ENCODE measurements around the gene BAIAP2. TPM values are rescaled to one million over a fixed set of nuclear protein-coding genes. Genes with fewer than 3 reads are reported as not detected.

BAIAP2 gene
- total and polyA plus RNA-seq, 10 of the 15 experiments (the other 5 are each of a cell fraction or from before 2014, with no cell fraction given) = 0.15 to 1.2 (median 0.46) TPM; not detected in 2

DNA sequence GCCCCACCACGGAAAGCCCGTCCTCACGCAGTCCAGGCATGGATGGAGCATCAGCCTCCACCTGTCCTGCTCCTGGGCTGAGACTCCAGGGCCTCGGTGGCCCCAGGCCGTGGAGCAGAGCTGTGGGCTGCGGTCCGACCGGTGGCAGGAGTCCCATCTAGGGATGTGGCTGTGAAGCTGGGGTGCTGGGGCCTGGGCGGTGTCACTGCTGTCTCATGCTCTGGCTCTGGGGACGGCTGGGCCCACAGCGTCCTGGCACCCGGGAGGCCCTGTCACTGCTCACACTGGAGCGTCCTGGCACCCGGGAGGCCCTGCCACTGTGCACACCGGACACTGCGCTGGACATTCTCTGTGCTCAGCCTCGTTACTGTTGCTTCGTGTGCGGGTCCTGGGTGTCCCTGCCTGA, 8.4 kb downstream of the BAIAP2 start (continued):
- TF ChIP-seq REST (IDR thresholded peaks at IDR 0.05; ENCODE audit: low read depth, low read length) = no peak
- TF ChIP-seq IKZF2 (IDR thresholded peaks at IDR 0.05) = no peak

DNA sequence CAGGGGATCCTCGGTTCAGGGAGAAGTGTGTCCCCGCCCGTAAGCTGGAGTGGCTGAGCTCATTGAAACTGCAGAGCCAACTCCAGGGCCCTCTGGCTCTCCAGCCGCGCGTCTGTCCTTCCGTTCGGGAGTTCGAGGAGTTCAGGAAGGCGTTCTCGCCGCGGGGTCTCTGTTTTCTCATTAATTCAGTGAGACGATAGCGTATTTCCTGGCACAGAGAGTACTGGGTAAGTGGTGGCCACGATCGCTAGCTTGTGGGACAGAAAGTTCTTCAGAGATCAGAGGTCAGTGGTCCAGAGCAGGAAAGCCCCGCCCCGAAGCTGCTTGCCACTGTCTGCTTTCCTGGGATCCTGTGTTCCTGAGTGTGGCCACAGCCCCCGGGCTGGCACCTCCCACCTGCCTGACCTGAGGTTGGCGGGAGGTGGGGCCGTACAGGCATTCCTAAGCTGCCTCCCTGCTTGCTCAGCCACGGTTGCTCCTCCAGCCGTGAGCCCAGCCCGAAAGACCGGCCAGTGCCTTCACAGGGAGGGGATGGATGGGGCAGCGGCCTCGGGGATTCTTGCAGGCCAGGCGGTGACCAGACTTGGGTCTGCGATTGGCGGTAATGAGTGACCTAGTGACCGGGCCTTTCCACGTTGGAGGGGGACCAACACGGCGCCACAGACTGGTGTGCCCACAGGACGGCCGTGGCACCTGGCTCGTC, 8.9 kb downstream of the BAIAP2 start:
- ChIA-PET CTCF (no interaction called here), POLR2A (no interaction called here)
- intact Hi-C loops (cut with micrococcal nuclease; ENCODE audit: unreplicated experiment) = no loop called here

More for the DNA sequence above, 8.9 kb downstream of the BAIAP2 start:
- Histone ChIP-seq H3K9ac (ENCODE audit: control insufficient read depth, insufficient read depth, low read length) (no peak overlapping the region), H3K27me3 (replicated peaks in 1 of 2; ENCODE audit: control insufficient read depth in 2 of 2, insufficient read depth in 2 of 2, low read length in 1 of 2) (no peaks in the 10 kb centered on the region), H3K27ac (ENCODE audit: control insufficient read depth, insufficient read depth) (no peak overlapping the region), H3K4me3 (no peak overlapping the region), H4K20me1 (ENCODE audit: control insufficient read depth, insufficient read depth) (no peaks in the 10 kb centered on the region), H3K4me2 (ENCODE audit: control insufficient read depth, insufficient read depth) (no peak overlapping the region), H3K9me3 (replicated peaks; ENCODE audit: control insufficient read depth, insufficient read depth, low read length) (no peaks in the 10 kb centered on the region), H3K79me2 (ENCODE audit: control insufficient read depth, insufficient read depth, low read length) (no peaks in the 10 kb centered on the region), H2AFZ (ENCODE audit: control insufficient read depth, low read depth, low read length) (no peak overlapping the region), H3K4me1 (ENCODE audit: control insufficient read depth, insufficient read depth, low read length) (peaks cover 4% of the 10 kb centered on the region), H3K36me3 (ENCODE audit: control insufficient read depth in 2 of 2, insufficient read depth in 2 of 2, low read length in 1 of 2) (no peaks in the 10 kb centered on the region)
- DNase-seq (ENCODE audit: low read depth, low spot score) (no peak), ATAC-seq (no peak), FAIRE-seq (no peak)
- no peak for TF ChIP-seq ZBED1 (IDR thresholded peaks at IDR 0.05; ENCODE audit: borderline replicate concordance)
- TF ChIP-seq STAT3 (IDR thresholded peaks at IDR 0.05; ENCODE audit: low read depth, low read length) = no peak
- TF ChIP-seq CREB1 (IDR thresholded peaks at IDR 0.05; ENCODE audit: low read depth) = no peak
- TF ChIP-seq PBX3 (IDR thresholded peaks at IDR 0.05; ENCODE audit: insufficient replicate concordance, low read depth, low read length) = no peak
- TF ChIP-seq, protein P1, sequence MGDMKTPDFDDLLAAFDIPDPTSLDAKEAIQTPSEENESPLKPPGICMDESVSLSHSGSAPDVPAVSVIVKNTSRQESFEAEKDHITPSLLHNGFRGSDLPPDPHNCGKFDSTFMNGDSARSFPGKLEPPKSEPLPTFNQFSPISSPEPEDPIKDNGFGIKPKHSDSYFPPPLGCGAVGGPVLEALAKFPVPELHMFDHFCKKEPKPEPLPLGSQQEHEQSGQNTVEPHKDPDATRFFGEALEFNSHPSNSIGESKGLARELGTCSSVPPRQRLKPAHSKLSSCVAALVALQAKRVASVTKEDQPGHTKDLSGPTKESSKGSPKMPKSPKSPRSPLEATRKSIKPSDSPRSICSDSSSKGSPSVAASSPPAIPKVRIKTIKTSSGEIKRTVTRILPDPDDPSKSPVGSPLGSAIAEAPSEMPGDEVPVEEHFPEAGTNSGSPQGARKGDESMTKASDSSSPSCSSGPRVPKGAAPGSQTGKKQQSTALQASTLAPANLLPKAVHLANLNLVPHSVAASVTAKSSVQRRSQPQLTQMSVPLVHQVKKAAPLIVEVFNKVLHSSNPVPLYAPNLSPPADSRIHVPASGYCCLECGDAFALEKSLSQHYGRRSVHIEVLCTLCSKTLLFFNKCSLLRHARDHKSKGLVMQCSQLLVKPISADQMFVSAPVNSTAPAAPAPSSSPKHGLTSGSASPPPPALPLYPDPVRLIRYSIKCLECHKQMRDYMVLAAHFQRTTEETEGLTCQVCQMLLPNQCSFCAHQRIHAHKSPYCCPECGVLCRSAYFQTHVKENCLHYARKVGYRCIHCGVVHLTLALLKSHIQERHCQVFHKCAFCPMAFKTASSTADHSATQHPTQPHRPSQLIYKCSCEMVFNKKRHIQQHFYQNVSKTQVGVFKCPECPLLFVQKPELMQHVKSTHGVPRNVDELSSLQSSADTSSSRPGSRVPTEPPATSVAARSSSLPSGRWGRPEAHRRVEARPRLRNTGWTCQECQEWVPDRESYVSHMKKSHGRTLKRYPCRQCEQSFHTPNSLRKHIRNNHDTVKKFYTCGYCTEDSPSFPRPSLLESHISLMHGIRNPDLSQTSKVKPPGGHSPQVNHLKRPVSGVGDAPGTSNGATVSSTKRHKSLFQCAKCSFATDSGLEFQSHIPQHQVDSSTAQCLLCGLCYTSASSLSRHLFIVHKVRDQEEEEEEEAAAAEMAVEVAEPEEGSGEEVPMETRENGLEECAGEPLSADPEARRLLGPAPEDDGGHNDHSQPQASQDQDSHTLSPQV (IDR thresholded peaks at IDR 0.05) = no peak
- RAD21 ChIA-PET (ENCODE audit: unreplicated experiment) = no interaction called here
- BruUV-seq (replicated peaks) = no TSS peak
- SMC1A ChIA-PET (ENCODE audit: uncharacterized antibody, unreplicated experiment) = no interaction called here
- WGBS (ENCODE audit: insufficient coverage, insufficient replicate concordance, low lambda C conversion rate, missing lambda C conversion rate) = 59% methylated on average over 37 of the region's 38 CpGs
- in situ Hi-C loops (cut with MboI) = no loop called here
